Liver (tissue), 9 donors: ENCODE measurements around the gene THSD4. TPM values are rescaled to one million over a fixed set of nuclear protein-coding genes. Genes with fewer than 3 reads are reported as not detected.

ENCODE experiments used
- DNase-seq: peaks from one replicate; pipeline ENCODE4 v3.0.0-alpha.2; 2017; ENCODE audit warnings: low spot score
- H3K27ac ChIP-seq, 2 donors: one replicate each; pipeline ENCODE4 v1.7.0; 2013; ENCODE audit warnings: inconsistent platforms in 2 of 2, low read length in 2 of 2, control low read depth in 1 of 2, low read depth in 1 of 2, mild to moderate bottlenecking in 1 of 2
- H3K27me3 ChIP-seq, 4 donors: one replicate each; pipeline versions ENCODE4 v1.6.1 to v1.7.0; 2013; ENCODE audit warnings: low read length in 3 of 4, inconsistent platforms in 1 of 4, mild to moderate bottlenecking in 1 of 4, moderate library complexity in 1 of 4; ENCODE audit not compliant: control insufficient read depth in 4 of 4, insufficient read depth in 4 of 4
- H3K36me3 ChIP-seq, 4 donors: one replicate each; pipeline versions ENCODE4 v1.6.1 to v1.7.0; 2013; ENCODE audit warnings: low read length in 3 of 4, mild to moderate bottlenecking in 3 of 4, low read depth in 1 of 4, moderate library complexity in 1 of 4; ENCODE audit not compliant: control insufficient read depth in 4 of 4, insufficient read depth in 3 of 4
- H3K4me1 ChIP-seq, 4 donors: one replicate each; pipeline versions ENCODE4 v1.6.1 to v1.7.0; 2013; ENCODE audit warnings: low read length in 3 of 4, mild to moderate bottlenecking in 3 of 4, moderate library complexity in 1 of 4; ENCODE audit not compliant: control insufficient read depth in 4 of 4, insufficient read depth in 4 of 4
- H3K4me3 ChIP-seq, 3 donors: one replicate each; pipeline versions ENCODE4 v1.6.1 to v1.7.0; 2013; ENCODE audit warnings: low read length in 3 of 3, control low read depth in 1 of 3, low read depth in 1 of 3, mild to moderate bottlenecking in 1 of 3
- H3K9ac ChIP-seq, 2 donors: one replicate each; pipeline ENCODE4 v1.7.0; 2013; ENCODE audit warnings: low read length in 2 of 2, mild to moderate bottlenecking in 2 of 2, moderate library complexity in 2 of 2, control low read depth in 1 of 2, low read depth in 1 of 2
- H3K9me3 ChIP-seq, 4 donors: one replicate each; pipeline versions ENCODE4 v1.6.1 to v1.7.0; 2013; ENCODE audit warnings: low read length in 3 of 4; ENCODE audit not compliant: control insufficient read depth in 4 of 4
- CTCF ChIP-seq: fragments of 150-350 bp; IDR thresholded peaks from 2 replicates; pipeline ENCODE4 v1.5.1; 2017; ENCODE audit warnings: improper control_type of control experiment, low read depth, low read length; ENCODE audit not compliant: missing input control
- EGR1 ChIP-seq, 2 donors: IDR thresholded peaks; 2 replicates each; pipeline ENCODE4 v1.6.1; 2016 to 2018; ENCODE audit warnings: antibody characterized with exemption in 2 of 2, low read depth in 2 of 2
- FOXA1 ChIP-seq: IDR thresholded peaks from 2 replicates; pipeline ENCODE4 v1.6.1; 2016; ENCODE audit warnings: antibody characterized with exemption
- FOXA2 ChIP-seq: IDR thresholded peaks from 2 replicates; pipeline ENCODE4 v1.6.1; 2016; ENCODE audit warnings: antibody characterized with exemption
- GABPA ChIP-seq, 2 donors: IDR thresholded peaks in 1 of 2; conservative IDR thresholded peaks in 1 of 2; 2 replicates each; pipeline ENCODE4 v1.6.1; 2016; ENCODE audit warnings: antibody characterized with exemption in 2 of 2, mild to moderate bottlenecking in 1 of 2, moderate library complexity in 1 of 2
- HNF4A ChIP-seq, 2 donors: conservative IDR thresholded peaks; 2 replicates each; pipeline ENCODE4 v1.6.1; 2016; ENCODE audit warnings: antibody characterized with exemption in 2 of 2, mild to moderate bottlenecking in 2 of 2
- HNF4G ChIP-seq: IDR thresholded peaks from 2 replicates; pipeline ENCODE4 v1.6.1; 2016; ENCODE audit warnings: antibody characterized with exemption
- JUND ChIP-seq, 2 donors: IDR thresholded peaks; 2 replicates each; pipeline ENCODE4 v1.6.1; 2016; ENCODE audit warnings: antibody characterized with exemption in 2 of 2
- NR2F2 ChIP-seq: IDR thresholded peaks from 2 replicates; pipeline ENCODE4 v1.6.1; 2016; ENCODE audit warnings: antibody characterized with exemption
- RAD21 ChIP-seq, 2 donors: IDR thresholded peaks; 2 replicates each; pipeline ENCODE4 v1.6.1; 2016; ENCODE audit warnings: antibody characterized with exemption in 2 of 2, mild to moderate bottlenecking in 2 of 2
- RXRA ChIP-seq, 2 donors: IDR thresholded peaks; 2 replicates each; pipeline ENCODE4 v1.6.1; 2017 to 2018; ENCODE audit warnings: antibody characterized with exemption in 2 of 2, mild to moderate bottlenecking in 1 of 2
- TAF1 ChIP-seq: conservative IDR thresholded peaks from 2 replicates; pipeline ENCODE4 v1.6.1; 2016; ENCODE audit warnings: antibody characterized with exemption, mild to moderate bottlenecking
- YY1 ChIP-seq: IDR thresholded peaks from 2 replicates; pipeline ENCODE4 v1.6.1; 2016; ENCODE audit warnings: antibody characterized with exemption, mild to moderate bottlenecking
- whole genome bisulfite sequencing: extraction: QIAGEN DNeasy Blood & Tissue Kit; methylation state at CpG from one replicate; pipeline ENCODE4 v1.1.7; 2013; 5-methylcytosine and 5-hydroxymethylcytosine counted together
- polyA plus RNA-seq, 2 donors: library from polyadenylated mRNA; stranded (reverse) in 1 of 2; unstranded in 1 of 2; fragments of 200-250 nt in 1 of 2; fragments of >200 nt in 1 of 2; fragmentation: Nextera tagmentation in 1 of 2; extraction: Ambion mirVana in 1 of 2; gene quantifications; one replicate each; pipeline versions ENCODE4 v1.2.1 to v1.2.3, GENCODE V29; 2013 to 2015
- total RNA-seq, 2 donors: library from RNA; depleted of rRNA; stranded (reverse); fragments of >200 nt; gene quantifications; one replicate each; pipeline ENCODE4 v1.2.3, GENCODE V29; 2014
- TF ChIP-seq, protein P1 (sequence below): IDR thresholded peaks from 2 replicates; pipeline ENCODE4 v1.6.1; 2016; ENCODE audit warnings: antibody characterized with exemption
- TF ChIP-seq, protein P2 (sequence below): IDR thresholded peaks from 2 replicates; pipeline ENCODE4 v1.6.1; 2016; ENCODE audit warnings: antibody characterized with exemption
- TF ChIP-seq, protein P3 (sequence below): IDR thresholded peaks from 2 replicates; pipeline ENCODE4 v1.6.1; 2016; ENCODE audit warnings: antibody characterized with exemption, mild to moderate bottlenecking
- TF ChIP-seq, protein P4 (sequence below): IDR thresholded peaks from 2 replicates; pipeline ENCODE4 v1.6.1; 2016; ENCODE audit warnings: antibody characterized with exemption
- donor health status: healthy.
- donor health status: healthy.
- donor health status: healthy.
- donor health status: healthy.
- donor health status: healthy.

The THSD4 gene
- total and polyA plus RNA-seq, 4 donors, result 0.23 to 11.5 (median 1.9) TPM

GRCh38 chr15:71565631-71566160 lies 450.4 kb downstream of the THSD4 start:
- Histone ChIP-seq H3K9ac (no peak overlapping the region), H3K36me3 (no peaks in the 10 kb centered on the region), H3K27ac (no peak overlapping the region), H3K4me1 (peaks cover 0 to 3% (median 0%) of the 10 kb centered on the region in 4 donors), H3K27me3 (no peaks in the 10 kb centered on the region), H3K4me3 (no peak overlapping the region), H3K9me3 (no peaks in the 10 kb centered on the region)
- TF ChIP-seq EGR1 (IDR thresholded peaks at IDR 0.05; ENCODE audit: low read depth in 2 of 2) (no peak), FOXA1 (no peak), RXRA (IDR thresholded peaks at IDR 0.05) (no peak), GABPA (IDR thresholded peaks at IDR 0.05 in 1 of 2, conservative IDR thresholded peaks at IDR 0.05 in 1 of 2) (no peak), CTCF (no peak), HNF4A (conservative IDR thresholded peaks at IDR 0.05) (no peak), TAF1 (no peak), JUND (IDR thresholded peaks at IDR 0.05) (no peak), RAD21 (IDR thresholded peaks at IDR 0.05) (no peak), FOXA2 (no peak), NR2F2 (no peak), YY1 (no peak), HNF4G (no peak)
- TF ChIP-seq, protein P1, sequence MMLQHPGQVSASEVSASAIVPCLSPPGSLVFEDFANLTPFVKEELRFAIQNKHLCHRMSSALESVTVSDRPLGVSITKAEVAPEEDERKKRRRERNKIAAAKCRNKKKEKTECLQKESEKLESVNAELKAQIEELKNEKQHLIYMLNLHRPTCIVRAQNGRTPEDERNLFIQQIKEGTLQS, result no peak
- TF ChIP-seq, protein P2, sequence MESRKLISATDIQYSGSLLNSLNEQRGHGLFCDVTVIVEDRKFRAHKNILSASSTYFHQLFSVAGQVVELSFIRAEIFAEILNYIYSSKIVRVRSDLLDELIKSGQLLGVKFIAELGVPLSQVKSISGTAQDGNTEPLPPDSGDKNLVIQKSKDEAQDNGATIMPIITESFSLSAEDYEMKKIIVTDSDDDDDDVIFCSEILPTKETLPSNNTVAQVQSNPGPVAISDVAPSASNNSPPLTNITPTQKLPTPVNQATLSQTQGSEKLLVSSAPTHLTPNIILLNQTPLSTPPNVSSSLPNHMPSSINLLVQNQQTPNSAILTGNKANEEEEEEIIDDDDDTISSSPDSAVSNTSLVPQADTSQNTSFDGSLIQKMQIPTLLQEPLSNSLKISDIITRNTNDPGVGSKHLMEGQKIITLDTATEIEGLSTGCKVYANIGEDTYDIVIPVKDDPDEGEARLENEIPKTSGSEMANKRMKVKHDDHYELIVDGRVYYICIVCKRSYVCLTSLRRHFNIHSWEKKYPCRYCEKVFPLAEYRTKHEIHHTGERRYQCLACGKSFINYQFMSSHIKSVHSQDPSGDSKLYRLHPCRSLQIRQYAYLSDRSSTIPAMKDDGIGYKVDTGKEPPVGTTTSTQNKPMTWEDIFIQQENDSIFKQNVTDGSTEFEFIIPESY, result no peak
- TF ChIP-seq, protein P3, sequence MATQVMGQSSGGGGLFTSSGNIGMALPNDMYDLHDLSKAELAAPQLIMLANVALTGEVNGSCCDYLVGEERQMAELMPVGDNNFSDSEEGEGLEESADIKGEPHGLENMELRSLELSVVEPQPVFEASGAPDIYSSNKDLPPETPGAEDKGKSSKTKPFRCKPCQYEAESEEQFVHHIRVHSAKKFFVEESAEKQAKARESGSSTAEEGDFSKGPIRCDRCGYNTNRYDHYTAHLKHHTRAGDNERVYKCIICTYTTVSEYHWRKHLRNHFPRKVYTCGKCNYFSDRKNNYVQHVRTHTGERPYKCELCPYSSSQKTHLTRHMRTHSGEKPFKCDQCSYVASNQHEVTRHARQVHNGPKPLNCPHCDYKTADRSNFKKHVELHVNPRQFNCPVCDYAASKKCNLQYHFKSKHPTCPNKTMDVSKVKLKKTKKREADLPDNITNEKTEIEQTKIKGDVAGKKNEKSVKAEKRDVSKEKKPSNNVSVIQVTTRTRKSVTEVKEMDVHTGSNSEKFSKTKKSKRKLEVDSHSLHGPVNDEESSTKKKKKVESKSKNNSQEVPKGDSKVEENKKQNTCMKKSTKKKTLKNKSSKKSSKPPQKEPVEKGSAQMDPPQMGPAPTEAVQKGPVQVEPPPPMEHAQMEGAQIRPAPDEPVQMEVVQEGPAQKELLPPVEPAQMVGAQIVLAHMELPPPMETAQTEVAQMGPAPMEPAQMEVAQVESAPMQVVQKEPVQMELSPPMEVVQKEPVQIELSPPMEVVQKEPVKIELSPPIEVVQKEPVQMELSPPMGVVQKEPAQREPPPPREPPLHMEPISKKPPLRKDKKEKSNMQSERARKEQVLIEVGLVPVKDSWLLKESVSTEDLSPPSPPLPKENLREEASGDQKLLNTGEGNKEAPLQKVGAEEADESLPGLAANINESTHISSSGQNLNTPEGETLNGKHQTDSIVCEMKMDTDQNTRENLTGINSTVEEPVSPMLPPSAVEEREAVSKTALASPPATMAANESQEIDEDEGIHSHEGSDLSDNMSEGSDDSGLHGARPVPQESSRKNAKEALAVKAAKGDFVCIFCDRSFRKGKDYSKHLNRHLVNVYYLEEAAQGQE, result no peak
- TF ChIP-seq, protein P4, sequence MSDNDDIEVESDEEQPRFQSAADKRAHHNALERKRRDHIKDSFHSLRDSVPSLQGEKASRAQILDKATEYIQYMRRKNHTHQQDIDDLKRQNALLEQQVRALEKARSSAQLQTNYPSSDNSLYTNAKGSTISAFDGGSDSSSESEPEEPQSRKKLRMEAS, result no peak
- 70% methylated on average over 3 of the region's 3 CpGs for WGBS
- no peak for DNase-seq
